Esophagus squamous epithelium (tissue), 5 donors: ENCODE measurements around the gene RBP7. TPM values are rescaled to one million over a fixed set of nuclear protein-coding genes. Genes with fewer than 3 reads are reported as not detected.

ENCODE experiments used
- DNase-seq: peaks from one replicate; lab custom pipeline; 2025; lab: John Stamatoyannopoulos, UW
- H3K27ac ChIP-seq, 4 donors: fragments of 200-600 bp; sonication (generic); one replicate each; pipeline ENCODE4 v1.5.1; 2016 to 2019; ENCODE audit warnings: mild to moderate bottlenecking in 1 of 4
- H3K27me3 ChIP-seq, 4 donors: fragments of 200-600 bp; sonication (generic); 1 replicate in 3 of 4; 2 replicates in 1 of 4; pipeline versions ENCODE4 v1.5.1 to v1.6.0; 2017 to 2021; ENCODE audit warnings: antibody characterized with exemption in 1 of 4
- H3K36me3 ChIP-seq, 3 donors: fragments of 200-600 bp; sonication (generic); one replicate each; pipeline ENCODE4 v1.5.1; 2016 to 2019
- H3K4me1 ChIP-seq, 3 donors: fragments of 200-600 bp; sonication (generic); one replicate each; pipeline ENCODE4 v1.5.1; 2017 to 2019
- H3K4me3 ChIP-seq, 4 donors: fragments of 200-600 bp; sonication (generic); 1 replicate in 3 of 4; 2 replicates in 1 of 4; pipeline ENCODE4 v1.5.1; 2016 to 2019; ENCODE audit warnings: mild to moderate bottlenecking in 2 of 4, moderate library complexity in 1 of 4
- H3K9me3 ChIP-seq, 3 donors: fragments of 200-600 bp; sonication (generic); one replicate each; pipeline ENCODE4 v1.5.1; 2016 to 2019
- CTCF ChIP-seq, 6 experiments: fragments of 450-650 bp in 4 of 6; fragments of 200-600 bp in 2 of 6; sonication (generic) in 2 of 6; IDR thresholded peaks; one replicate each; pipeline ENCODE4 v1.5.1; 2016 to 2019; ENCODE audit warnings: antibody characterized with exemption in 6 of 6, mild to moderate bottlenecking in 4 of 6, moderate library complexity in 4 of 6
- POLR2A ChIP-seq, 4 donors: fragments of 450-650 bp; IDR thresholded peaks; one replicate each; pipeline ENCODE4 v1.6.1; 2017; ENCODE audit warnings: antibody characterized with exemption in 4 of 4, mild to moderate bottlenecking in 4 of 4, moderate library complexity in 3 of 4
- WGBS, 2 donors: methylation state at CpG; one replicate each; pipeline ENCODE4 v1.1.5; 2018; 5-methylcytosine and 5-hydroxymethylcytosine counted together
- intact Hi-C: fragments of 100-400 bp; cut with DNase I; formaldehyde crosslinking; loops from one replicate; pipeline ENCODE4 v1.15.0; 2022
- total RNA-seq, 4 donors: library from RNA; depleted of rRNA; stranded (reverse); fragments of >200 nt; gene quantifications; one replicate each; pipeline ENCODE4 v1.1.0, GENCODE V29; 2016
- donor health status: DM: yes; HTN: yes; CAD: no.

RBP7 gene
- total RNA-seq, 4 donors from 2014 or later = 10.4 to 29.2 (median 21.3) TPM

GRCh38 chr1:10051656-10052055 lies 54.6 kb downstream of the RBP7 start:
- TF ChIP-seq CTCF (IDR thresholded peaks at IDR 0.05) (no peak), POLR2A (IDR thresholded peaks at IDR 0.05) (no peak)
- Histone ChIP-seq H3K9me3 (no peaks in the 10 kb centered on the region), H3K27ac (no peak overlapping the region), H3K36me3 (peaks cover 0 to 37% (median 0%) of the 10 kb centered on the region in 3 donors), H3K4me1 (peaks cover 10 to 81% (median 23%) of the 10 kb centered on the region in 3 donors), H3K4me3 (no peak overlapping the region), H3K27me3 (no peaks in the 10 kb centered on the region)
- no peak for DNase-seq
- intact Hi-C loops = no loop called here
- 79 to 88% methylated on average over 1 of the region's 1 CpG for WGBS, 2 donors

- no peaks in the 10 kb centered on the region for H3K9me3 ChIP-seq
- intact Hi-C loops = no loop called here
- H3K36me3 ChIP-seq = peaks cover 0 to 37% (median 0%) of the 10 kb centered on the region in 3 donors
- DNase-seq = no peak
- peaks cover 6 to 81% (median 23%) of the 10 kb centered on the region in 3 donors for H3K4me1 ChIP-seq
- peak overlapping the region in 2 of 4 donors; percentile 25 to 32 for H3K27ac ChIP-seq
- 39 to 47% methylated on average over 4 of the region's 4 CpGs for WGBS, 2 donors
- H3K27me3 ChIP-seq = no peaks in the 10 kb centered on the region
- TF ChIP-seq POLR2A (IDR thresholded peaks at IDR 0.05) (no peak), CTCF (IDR thresholded peaks at IDR 0.05) (no peak)
- H3K4me3 ChIP-seq = no peak overlapping the region
Observed at GRCh38 chr1:10052347-10052746, 55.3 kb downstream of the RBP7 start.

GRCh38 chr1:10054465-10054864 lies 57.4 kb downstream of the RBP7 start:
- Histone ChIP-seq H3K9me3 (no peaks in the 10 kb centered on the region), H3K36me3 (peaks cover 0 to 45% (median 0%) of the 10 kb centered on the region in 3 donors), H3K27me3 (no peaks in the 10 kb centered on the region), H3K4me3 (no peak overlapping the region), H3K27ac (no peak overlapping the region), H3K4me1 (peaks cover 21 to 81% (median 24%) of the 10 kb centered on the region in 3 donors)
- intact Hi-C loops = no loop called here
- TF ChIP-seq POLR2A (IDR thresholded peaks at IDR 0.05) (no peak), CTCF (IDR thresholded peaks at IDR 0.05) (no peak)
- WGBS, 2 donors = 81 to 95% methylated on average over 2 of the region's 2 CpGs
- DNase-seq = no peak

GRCh38 chr1:10056599-10056987 lies 59.6 kb downstream of the RBP7 start:
- intact Hi-C loops = no loop called here

More at GRCh38 chr1:10056599-10056987, 59.6 kb downstream of the RBP7 start:
- H3K27me3 ChIP-seq = no peaks in the 10 kb centered on the region
- H3K9me3 ChIP-seq = no peaks in the 10 kb centered on the region
- H3K4me1 ChIP-seq = peaks cover 24 to 82% (median 25%) of the 10 kb centered on the region in 3 donors
- TF ChIP-seq POLR2A (IDR thresholded peaks at IDR 0.05) (no peak), CTCF (IDR thresholded peaks at IDR 0.05) (no peak)
- H3K4me3 ChIP-seq = no peak overlapping the region
- H3K27ac ChIP-seq = peak overlapping the region in 3 of 4 donors; percentile 30 to 55 (median 42)
- no peak for DNase-seq
- H3K36me3 ChIP-seq = peaks cover 0 to 36% (median 0%) of the 10 kb centered on the region in 3 donors
- 77 to 82% methylated on average over 4 of the region's 4 CpGs for WGBS, 2 donors
